Prostate gland (tissue), 2 donors: ENCODE results near the gene CHST12.

ENCODE experiments used
- CTCF ChIP-seq, 4 experiments: fragments of 200-600 bp in 2 of 4; fragments of 450-650 bp in 2 of 4; sonication (generic) in 2 of 4; IDR thresholded peaks; 1 replicate in 3 of 4; 2 replicates in 1 of 4; pipeline ENCODE4 v1.5.1; 2016 to 2019; ENCODE audit warnings: antibody characterized with exemption in 4 of 4, mild to moderate bottlenecking in 2 of 4, moderate library complexity in 2 of 4
- POLR2A ChIP-seq: fragments of 450-650 bp; IDR thresholded peaks from one replicate; pipeline ENCODE4 v1.6.1; 2016; ENCODE audit warnings: antibody characterized with exemption, mild to moderate bottlenecking
- POLR2AphosphoS5 ChIP-seq: sonication (generic); formaldehyde crosslinking; IDR thresholded peaks from one replicate; pipeline ENCODE4 v1.6.1; 2017; ENCODE audit warnings: antibody characterized with exemption

DNA sequence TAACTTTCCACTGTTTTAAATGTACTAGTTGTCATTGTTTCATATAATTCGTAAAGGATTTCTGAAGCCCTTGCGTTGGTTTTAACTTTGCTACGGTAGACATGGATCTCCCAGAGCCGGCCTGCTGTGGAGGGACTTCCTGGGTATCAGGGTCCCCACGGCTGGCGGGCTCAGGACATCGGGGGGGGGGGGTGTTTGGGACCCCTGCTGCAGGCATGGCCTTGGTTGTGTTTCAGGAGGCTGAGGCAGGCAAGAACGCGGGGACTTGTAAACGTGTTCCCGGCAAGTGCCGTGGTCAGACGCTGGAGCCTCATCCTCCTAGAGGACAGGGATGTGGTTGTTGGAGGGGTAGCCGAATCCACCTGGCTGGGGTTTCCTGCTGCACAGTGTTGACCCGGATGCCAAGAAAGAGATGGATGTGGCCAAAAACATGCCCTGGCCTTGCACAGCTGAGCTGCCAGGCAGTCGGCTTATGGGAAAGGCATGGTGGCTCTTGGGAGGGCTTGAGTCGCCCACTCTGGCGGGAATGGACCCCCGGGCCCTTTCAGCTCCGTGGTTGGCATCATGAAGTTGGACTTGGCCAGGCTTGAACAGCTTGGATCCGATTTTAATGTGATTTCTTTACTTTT is 21.4 kb upstream of the CHST12 start:
- no peak for TF ChIP-seq CTCF (IDR thresholded peaks at IDR 0.05)
- no peak for TF ChIP-seq POLR2A
- TF ChIP-seq POLR2AphosphoS5 = no peak
